Transverse colon (tissue), 4 donors: Measurements from ENCODE around the gene INCA1. TPM values are rescaled to one million over a fixed set of nuclear protein-coding genes. Genes with fewer than 3 reads are reported as not detected.

Source experiments
- DNase-seq: peaks from one replicate; pipeline ENCODE4 v3.0.0-alpha.2; 2019
- H3K27ac ChIP-seq, 4 donors: fragments of 200-600 bp; sonication (generic); 2 replicates each; pipeline ENCODE4 v1.5.1; 2016 to 2018; ENCODE audit warnings: inconsistent platforms in 4 of 4
- H3K27me3 ChIP-seq: fragments of 200-600 bp; sonication (generic); 2 replicates; pipeline ENCODE4 v1.5.1; 2017; ENCODE audit warnings: inconsistent platforms
- H3K36me3 ChIP-seq, 4 donors: fragments of 200-600 bp; sonication (generic); 2 replicates each; pipeline ENCODE4 v1.5.1; 2017 to 2019; ENCODE audit warnings: inconsistent platforms in 4 of 4
- H3K4me1 ChIP-seq, 4 donors: fragments of 200-600 bp; sonication (generic); 2 replicates each; pipeline ENCODE4 v1.5.1; 2017 to 2020; ENCODE audit warnings: inconsistent platforms in 4 of 4
- H3K4me3 ChIP-seq, 4 donors: fragments of 200-600 bp; sonication (generic); 1 replicate in 1 of 4; 2 replicates in 3 of 4; pipeline versions ENCODE4 v1.5.1 to v1.6.1; 2017 to 2019; ENCODE audit warnings: inconsistent platforms in 4 of 4
- H3K9me3 ChIP-seq, 2 donors: fragments of 200-600 bp; sonication (generic); 2 replicates each; pipeline ENCODE4 v1.5.1; 2017 to 2019; ENCODE audit warnings: inconsistent platforms in 2 of 2
- EP300 ChIP-seq: sonication (generic); formaldehyde crosslinking; IDR thresholded peaks from one replicate; pipeline ENCODE4 v1.6.1; 2017; ENCODE audit warnings: antibody characterized with exemption, low read depth
- POLR2A ChIP-seq: fragments of 450-650 bp; IDR thresholded peaks from one replicate; pipeline ENCODE4 v1.6.1; 2016; ENCODE audit warnings: antibody characterized with exemption, mild to moderate bottlenecking, moderate library complexity
- POLR2AphosphoS5 ChIP-seq, 3 donors: sonication (generic); formaldehyde crosslinking; IDR thresholded peaks; one replicate each; pipeline ENCODE4 v1.6.1; 2016; ENCODE audit warnings: antibody characterized with exemption in 3 of 3
- WGBS, 2 donors: methylation state at CpG; one replicate each; pipeline ENCODE4 v1.1.5; 2018; ENCODE audit warnings: low coverage in 1 of 2; 5-methylcytosine and 5-hydroxymethylcytosine counted together
- in situ Hi-C, 4 donors: fragments of 200-750 bp; cut with MboI; loops; one replicate each; pipeline versions ENCODE4 v1.15.0 to v1.15.1; 2017; ENCODE audit warnings: low sequenced_read_pairs in 3 of 4, low pct_ligation_motif_present in 1 of 4, low pct_unique_long_range_greater_than_20kb in 1 of 4
- intact Hi-C: fragments of 100-400 bp; cut with DNase I; formaldehyde crosslinking; loops from one replicate; pipeline ENCODE4 v1.15.1; 2023; ENCODE audit warnings: low total_unique reads
- total RNA-seq, 4 donors: library from RNA; depleted of rRNA; stranded (reverse); fragments of >200 nt; gene quantifications; one replicate each; pipeline ENCODE4 v1.1.0, GENCODE V29; 2016
- TF ChIP-seq, protein P1 (sequence below), 5 experiments: fragments of 200-600 bp in 3 of 5; fragments of 450-650 bp in 2 of 5; sonication (generic) in 3 of 5; IDR thresholded peaks; 1 replicate in 2 of 5; 2 replicates in 3 of 5; pipeline ENCODE4 v1.5.1; 2016 to 2017; ENCODE audit warnings: antibody characterized with exemption in 5 of 5, inconsistent platforms in 3 of 5, mild to moderate bottlenecking in 2 of 5, moderate library complexity in 1 of 5

Gene INCA1
- total RNA-seq, 4 donors from 2014 or later, result 1.8 to 2.2 TPM; not detected in 2

DNA sequence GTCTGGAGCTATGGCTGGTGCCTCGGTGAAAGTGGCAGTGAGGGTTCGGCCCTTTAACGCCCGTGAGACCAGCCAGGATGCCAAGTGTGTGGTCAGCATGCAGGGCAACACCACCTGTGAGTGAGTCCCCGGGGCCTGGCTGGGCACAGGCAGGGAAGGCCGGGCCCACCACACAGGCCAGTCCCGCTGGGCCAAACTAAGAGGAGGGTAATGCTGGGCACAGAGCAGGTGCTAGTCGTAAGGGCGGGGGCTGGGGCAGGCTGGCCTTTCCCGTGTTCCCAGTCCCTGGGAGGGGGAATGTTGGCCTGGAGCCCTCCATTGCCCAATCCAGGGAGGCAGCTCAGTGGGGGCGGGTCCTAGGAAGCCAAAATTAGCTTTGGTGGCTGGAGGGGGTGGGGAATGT is 2.9 kb upstream of the INCA1 start:
- Histone ChIP-seq H3K36me3 (peaks cover 0 to 33% (median 11%) of the 10 kb centered on the region in 4 donors), H3K27me3 (no peaks in the 10 kb centered on the region), H3K27ac (peak overlapping the region; percentile 92 to 96 (median 94)), H3K4me1 (peaks cover 17 to 29% (median 26%) of the 10 kb centered on the region in 4 donors), H3K4me3 (peak overlapping the region in 1 of 4 donors; percentile 80), H3K9me3 (no peaks in the 10 kb centered on the region)
- TF ChIP-seq EP300 (no peak), POLR2AphosphoS5 (IDR thresholded peaks at IDR 0.05) (no peak), POLR2A (no peak)
- TF ChIP-seq, protein P1, sequence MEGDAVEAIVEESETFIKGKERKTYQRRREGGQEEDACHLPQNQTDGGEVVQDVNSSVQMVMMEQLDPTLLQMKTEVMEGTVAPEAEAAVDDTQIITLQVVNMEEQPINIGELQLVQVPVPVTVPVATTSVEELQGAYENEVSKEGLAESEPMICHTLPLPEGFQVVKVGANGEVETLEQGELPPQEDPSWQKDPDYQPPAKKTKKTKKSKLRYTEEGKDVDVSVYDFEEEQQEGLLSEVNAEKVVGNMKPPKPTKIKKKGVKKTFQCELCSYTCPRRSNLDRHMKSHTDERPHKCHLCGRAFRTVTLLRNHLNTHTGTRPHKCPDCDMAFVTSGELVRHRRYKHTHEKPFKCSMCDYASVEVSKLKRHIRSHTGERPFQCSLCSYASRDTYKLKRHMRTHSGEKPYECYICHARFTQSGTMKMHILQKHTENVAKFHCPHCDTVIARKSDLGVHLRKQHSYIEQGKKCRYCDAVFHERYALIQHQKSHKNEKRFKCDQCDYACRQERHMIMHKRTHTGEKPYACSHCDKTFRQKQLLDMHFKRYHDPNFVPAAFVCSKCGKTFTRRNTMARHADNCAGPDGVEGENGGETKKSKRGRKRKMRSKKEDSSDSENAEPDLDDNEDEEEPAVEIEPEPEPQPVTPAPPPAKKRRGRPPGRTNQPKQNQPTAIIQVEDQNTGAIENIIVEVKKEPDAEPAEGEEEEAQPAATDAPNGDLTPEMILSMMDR (IDR thresholded peaks at IDR 0.05), result no peak
- WGBS, 2 donors, result 81% methylated on average over 11 of the region's 11 CpGs; no CpG with 5 or more reads in 1 of the 2 donors
- peak; percentile 56 for DNase-seq
- in situ Hi-C loops, result no loop called here
- intact Hi-C loops, result no loop called here

DNA sequence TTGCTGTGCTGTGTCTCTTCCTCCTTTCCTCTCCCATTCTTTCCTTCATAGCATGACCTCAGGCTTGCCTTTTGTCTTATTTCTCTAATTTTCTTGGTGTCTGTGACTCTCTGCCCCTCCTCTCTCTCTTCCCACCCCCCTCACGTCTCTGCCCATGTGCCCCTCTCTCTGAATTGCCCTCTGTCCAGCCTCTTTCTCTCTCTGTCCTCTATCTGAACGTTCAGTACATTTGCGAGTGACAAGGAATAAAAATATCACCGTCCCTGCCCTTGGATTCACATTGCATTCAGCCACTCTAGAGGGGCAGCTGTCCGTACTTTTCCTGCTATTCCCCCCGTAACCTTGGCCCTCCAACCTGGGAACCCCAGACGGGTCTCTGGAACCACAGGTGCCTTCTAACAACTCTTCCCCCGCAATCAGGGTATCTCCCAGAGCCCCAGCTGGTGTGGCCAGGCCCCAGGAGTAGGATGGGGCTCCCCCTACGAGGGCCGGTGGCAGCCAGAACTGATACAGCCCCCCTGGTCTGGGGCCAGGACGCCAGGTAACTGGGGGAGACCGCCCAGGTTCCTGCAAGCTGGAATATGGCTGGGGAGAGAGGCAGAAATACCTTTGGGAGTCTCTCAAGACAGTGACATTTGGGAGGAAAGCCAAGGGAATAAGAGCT is 2.2 kb upstream of the INCA1 start:
- H3K27me3 ChIP-seq, result no peaks in the 10 kb centered on the region
- peaks cover 17 to 29% (median 26%) of the 10 kb centered on the region in 4 donors for H3K4me1 ChIP-seq
- DNase-seq, result no peak
- peak overlapping the region; percentile 80 to 97 (median 90) for H3K4me3 ChIP-seq
- H3K9me3 ChIP-seq, result no peaks in the 10 kb centered on the region
- TF ChIP-seq POLR2A (no peak), POLR2AphosphoS5 (IDR thresholded peaks at IDR 0.05) (no peak), EP300 (no peak)
- TF ChIP-seq, protein P1 (IDR thresholded peaks at IDR 0.05), result no peak
- in situ Hi-C loops (no loop called here), intact Hi-C loops (no loop called here)
- WGBS, 2 donors, result 33 to 64% methylated on average over 1 to 12 of the region's 12 CpGs
- peak overlapping the region; percentile 92 to 96 (median 94) for H3K27ac ChIP-seq
- peaks cover 0 to 26% (median 8%) of the 10 kb centered on the region in 4 donors for H3K36me3 ChIP-seq

DNA sequence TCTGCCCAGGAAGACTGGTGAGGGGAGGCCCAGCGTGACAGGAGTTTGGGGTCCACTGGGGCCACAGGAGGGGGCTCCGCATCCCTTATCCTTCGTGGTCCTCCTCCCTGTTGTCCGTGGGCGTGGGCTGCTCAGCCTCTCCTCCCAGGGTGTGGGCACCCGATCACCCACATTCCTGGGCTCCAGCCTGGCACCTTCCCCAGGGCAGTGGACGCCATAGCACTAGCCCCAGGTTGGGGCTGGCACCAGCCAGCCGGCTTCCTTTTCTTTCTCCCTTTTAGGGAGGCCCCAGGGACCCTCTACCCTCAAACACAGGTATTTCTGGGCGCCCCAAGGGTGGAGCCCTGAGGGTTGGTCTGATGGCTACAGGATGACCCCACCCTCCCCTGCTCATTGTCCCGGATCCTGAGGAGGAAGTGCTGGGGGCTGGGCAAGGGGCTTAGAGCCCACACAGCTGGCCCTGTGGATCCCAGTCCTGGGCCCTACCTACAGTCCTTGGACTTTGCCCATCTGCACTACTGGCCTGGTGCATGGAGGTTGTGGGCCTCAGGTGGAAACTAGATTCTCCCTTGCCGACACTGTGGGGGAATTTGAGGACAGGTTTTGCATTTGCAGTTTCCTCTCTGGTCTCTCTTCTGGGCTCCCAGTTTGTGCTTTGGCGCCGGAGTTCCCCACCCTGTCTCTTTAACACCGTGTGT is 1.6 kb upstream of the INCA1 start:
- intact Hi-C loops (no loop called here), in situ Hi-C loops (no loop called here)
- peaks cover 0 to 22% (median 5%) of the 10 kb centered on the region in 4 donors for H3K36me3 ChIP-seq
- 0 to 10% methylated on average over 3 to 14 of the region's 14 CpGs for WGBS, 2 donors
- peak overlapping the region; percentile 80 to 97 (median 90) for H3K4me3 ChIP-seq
- DNase-seq, result peak; percentile 65
- H3K9me3 ChIP-seq, result no peaks in the 10 kb centered on the region
- TF ChIP-seq, protein P1 (IDR thresholded peaks at IDR 0.05), result no peak
- TF ChIP-seq POLR2A, result no peak
- no peak for TF ChIP-seq POLR2AphosphoS5 (IDR thresholded peaks at IDR 0.05)
- no peak for TF ChIP-seq EP300
- H3K4me1 ChIP-seq, result peaks cover 17 to 29% (median 26%) of the 10 kb centered on the region in 4 donors
- H3K27me3 ChIP-seq, result no peaks in the 10 kb centered on the region
- peak overlapping the region; percentile 92 to 96 (median 94) for H3K27ac ChIP-seq

DNA sequence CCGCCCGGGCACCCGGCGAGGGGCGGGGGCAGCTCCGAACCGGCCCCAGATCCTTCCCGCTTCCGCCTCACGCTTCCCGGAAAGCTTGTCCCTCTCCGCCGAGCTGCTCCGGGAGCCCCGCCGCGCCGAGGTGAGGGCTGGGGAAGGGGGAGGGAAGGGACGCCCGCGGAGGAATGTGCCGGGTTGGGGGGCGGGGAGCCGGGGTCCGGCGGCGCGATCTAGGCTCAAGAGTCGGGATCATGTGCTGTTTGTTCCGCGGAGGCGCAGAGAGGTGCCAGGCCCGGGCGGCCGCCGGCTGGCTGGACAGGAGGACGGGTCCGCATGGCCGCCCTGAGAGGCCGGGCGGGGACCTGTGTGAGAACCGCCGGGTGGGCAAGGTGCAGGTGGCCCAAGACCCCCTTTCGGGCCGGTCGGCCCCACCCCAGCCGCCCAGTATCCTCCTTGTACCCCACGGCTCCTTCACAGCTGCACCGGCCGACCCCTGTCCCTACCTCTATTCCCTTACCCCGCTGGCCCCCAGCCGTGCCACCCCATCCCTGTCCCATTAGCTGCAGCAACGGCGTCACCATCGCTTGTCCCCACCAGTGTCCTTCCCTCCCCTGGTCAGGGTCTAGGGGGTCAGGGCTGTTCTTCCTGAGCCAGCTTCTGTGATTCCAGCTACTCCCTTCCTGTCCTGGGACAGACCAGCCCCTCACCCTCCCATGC is 857 bp upstream of the INCA1 start:
- in situ Hi-C loops, result no loop called here
- Histone ChIP-seq H3K4me3 (peak overlapping the region; percentile 80 to 97 (median 90)), H3K27ac (peak overlapping the region; percentile 92 to 96 (median 94)), H3K9me3 (no peaks in the 10 kb centered on the region), H3K36me3 (peaks cover 0 to 16% (median 1%) of the 10 kb centered on the region in 4 donors), H3K4me1 (peaks cover 17 to 29% (median 26%) of the 10 kb centered on the region in 4 donors), H3K27me3 (no peaks in the 10 kb centered on the region)
- DNase-seq, result peak; percentile 23
- TF ChIP-seq, protein P1 (IDR thresholded peaks at IDR 0.05), result no peak
- TF ChIP-seq POLR2AphosphoS5 (IDR thresholded peaks at IDR 0.05) (peak in 1 of 3 donors; percentile 9), POLR2A (peak; percentile 5), EP300 (no peak)
- intact Hi-C loops, result no loop called here
- WGBS, 2 donors, result 1% methylated on average over 31 of the region's 55 CpGs; no CpG with 5 or more reads in 1 of the 2 donors
